Measurements from ENCODE around the gene KPNA5.

DNA sequence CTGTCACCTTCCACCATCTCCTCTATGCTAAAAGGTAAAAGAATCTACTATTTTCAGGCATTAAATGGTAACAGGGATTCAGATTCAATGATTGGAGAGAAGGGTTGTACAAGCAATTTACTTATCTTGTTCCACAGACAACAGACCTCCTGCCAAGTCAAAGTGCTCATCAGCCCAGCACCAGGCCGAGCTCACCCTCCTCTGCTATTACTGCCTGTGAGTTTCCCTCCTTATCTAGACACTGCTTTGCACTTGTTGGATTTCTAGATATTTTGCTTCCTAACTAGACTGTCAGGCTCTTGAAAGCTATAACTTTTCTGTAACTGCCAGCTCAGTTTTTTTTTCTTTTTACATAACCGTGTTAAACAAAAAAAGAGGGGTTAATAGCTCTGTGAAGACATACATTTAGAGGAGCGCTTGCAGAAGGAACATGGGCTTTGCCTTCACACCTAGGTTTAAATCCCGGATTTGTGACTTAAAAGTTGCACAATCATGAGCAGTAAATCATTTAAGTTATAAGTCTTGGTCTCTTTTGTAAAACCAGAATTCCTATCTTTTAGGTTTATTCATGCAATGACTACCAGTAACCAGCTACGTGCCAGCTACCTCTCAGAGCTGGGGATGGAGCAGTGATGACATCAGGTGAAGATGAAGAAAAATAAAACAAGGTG lies 85.6 kb downstream of the KPNA5 start:
- TF ChIP-seq, protein P1, sequence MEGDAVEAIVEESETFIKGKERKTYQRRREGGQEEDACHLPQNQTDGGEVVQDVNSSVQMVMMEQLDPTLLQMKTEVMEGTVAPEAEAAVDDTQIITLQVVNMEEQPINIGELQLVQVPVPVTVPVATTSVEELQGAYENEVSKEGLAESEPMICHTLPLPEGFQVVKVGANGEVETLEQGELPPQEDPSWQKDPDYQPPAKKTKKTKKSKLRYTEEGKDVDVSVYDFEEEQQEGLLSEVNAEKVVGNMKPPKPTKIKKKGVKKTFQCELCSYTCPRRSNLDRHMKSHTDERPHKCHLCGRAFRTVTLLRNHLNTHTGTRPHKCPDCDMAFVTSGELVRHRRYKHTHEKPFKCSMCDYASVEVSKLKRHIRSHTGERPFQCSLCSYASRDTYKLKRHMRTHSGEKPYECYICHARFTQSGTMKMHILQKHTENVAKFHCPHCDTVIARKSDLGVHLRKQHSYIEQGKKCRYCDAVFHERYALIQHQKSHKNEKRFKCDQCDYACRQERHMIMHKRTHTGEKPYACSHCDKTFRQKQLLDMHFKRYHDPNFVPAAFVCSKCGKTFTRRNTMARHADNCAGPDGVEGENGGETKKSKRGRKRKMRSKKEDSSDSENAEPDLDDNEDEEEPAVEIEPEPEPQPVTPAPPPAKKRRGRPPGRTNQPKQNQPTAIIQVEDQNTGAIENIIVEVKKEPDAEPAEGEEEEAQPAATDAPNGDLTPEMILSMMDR (IDR thresholded peaks at IDR 0.05): no peak
- no peak for TF ChIP-seq POLR2A (IDR thresholded peaks at IDR 0.05)
